SU-DHL-6 (cell line): ENCODE data around the gene ANKHD1.

Source experiments
- EZH2phosphoT487 ChIP-seq: fragments of 200-600 bp; sonication (generic), shearing (Covaris generic); conservative IDR thresholded peaks from 2 replicates; pipeline ENCODE4 v1.6.1; 2018; ENCODE audit warnings: mild to moderate bottlenecking, antibody characterized with exemption, low read length, moderate library complexity, mixed read lengths
- TF ChIP-seq, protein P1 (sequence below): fragments of 200-600 bp; sonication (generic); IDR thresholded peaks from one replicate; pipeline ENCODE4 v1.5.1; 2017; ENCODE audit warnings: antibody characterized with exemption, mild to moderate bottlenecking, low read length, moderate library complexity; ENCODE audit not compliant: insufficient read depth, poor library complexity, severe bottlenecking

- no peak for TF ChIP-seq EZH2phosphoT487
- TF ChIP-seq, protein P1, sequence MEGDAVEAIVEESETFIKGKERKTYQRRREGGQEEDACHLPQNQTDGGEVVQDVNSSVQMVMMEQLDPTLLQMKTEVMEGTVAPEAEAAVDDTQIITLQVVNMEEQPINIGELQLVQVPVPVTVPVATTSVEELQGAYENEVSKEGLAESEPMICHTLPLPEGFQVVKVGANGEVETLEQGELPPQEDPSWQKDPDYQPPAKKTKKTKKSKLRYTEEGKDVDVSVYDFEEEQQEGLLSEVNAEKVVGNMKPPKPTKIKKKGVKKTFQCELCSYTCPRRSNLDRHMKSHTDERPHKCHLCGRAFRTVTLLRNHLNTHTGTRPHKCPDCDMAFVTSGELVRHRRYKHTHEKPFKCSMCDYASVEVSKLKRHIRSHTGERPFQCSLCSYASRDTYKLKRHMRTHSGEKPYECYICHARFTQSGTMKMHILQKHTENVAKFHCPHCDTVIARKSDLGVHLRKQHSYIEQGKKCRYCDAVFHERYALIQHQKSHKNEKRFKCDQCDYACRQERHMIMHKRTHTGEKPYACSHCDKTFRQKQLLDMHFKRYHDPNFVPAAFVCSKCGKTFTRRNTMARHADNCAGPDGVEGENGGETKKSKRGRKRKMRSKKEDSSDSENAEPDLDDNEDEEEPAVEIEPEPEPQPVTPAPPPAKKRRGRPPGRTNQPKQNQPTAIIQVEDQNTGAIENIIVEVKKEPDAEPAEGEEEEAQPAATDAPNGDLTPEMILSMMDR: no peak
Measured at GRCh38 chr5:140573683-140574082, 172.1 kb downstream of the ANKHD1 start.
